GDM1 (cell line): Measurements from ENCODE around the gene FAAP100.
A peak's percentile ranks its signal among the peaks of the same experiment; 100 is the strongest.

Source experiments
- DNase-seq: peaks from one replicate; lab custom pipeline; 2025; lab: John Stamatoyannopoulos, UW

Gene FAAP100

DNA sequence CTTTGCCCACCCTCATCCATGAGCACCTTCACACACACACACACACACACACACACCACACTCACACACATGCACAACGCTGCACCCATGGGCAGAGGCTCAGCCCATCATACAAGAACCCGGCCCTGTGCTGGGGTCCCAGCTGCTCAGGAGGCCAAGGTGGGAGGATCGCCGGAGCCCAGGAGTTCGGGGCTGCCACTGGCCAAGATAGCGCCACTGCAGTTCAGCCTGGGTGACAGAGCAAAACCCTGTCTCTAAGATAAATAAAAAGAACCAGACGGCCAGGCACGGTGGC is 27.3 kb downstream of the FAAP100 start:
- DNase-seq = no peak

DNA sequence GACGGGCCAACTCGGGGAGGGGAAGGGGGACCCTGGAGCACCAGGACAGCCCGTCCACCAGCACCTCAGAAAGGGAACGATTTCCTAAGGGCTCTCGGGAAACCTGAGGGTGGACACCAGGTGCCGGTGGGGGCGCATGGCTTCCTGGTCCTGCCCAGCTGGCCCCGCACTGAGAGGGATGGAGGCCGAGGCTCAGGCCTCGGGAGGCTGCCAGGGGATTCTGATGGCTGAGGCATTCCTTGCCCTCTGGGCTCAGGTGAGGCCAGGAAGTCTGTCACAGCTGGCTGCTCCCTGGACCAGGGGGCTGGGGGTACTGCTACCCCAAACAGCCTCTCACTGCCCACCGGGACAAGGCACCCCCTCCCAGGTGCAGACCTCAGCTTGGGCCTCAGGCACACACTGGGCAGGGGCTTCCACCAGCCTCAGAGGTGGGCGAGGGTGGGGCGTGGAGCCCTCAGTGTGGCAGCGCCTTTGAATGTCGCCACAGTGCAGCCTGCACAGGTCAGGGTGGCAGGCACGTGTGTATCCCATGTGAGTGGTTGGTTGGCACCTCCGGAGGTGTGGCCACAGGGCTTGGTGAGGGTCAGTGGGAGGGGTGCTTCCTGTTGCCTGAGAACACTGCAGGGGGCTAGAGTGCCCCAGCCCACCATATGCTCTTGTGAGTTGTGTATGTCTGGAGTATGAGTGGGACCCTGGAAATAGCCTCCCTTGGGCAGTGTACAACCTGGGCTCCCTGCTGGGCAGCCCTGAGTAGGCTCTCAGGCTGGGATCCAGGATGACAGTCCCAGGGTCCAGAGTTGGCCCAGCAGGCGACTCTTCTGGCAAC is 27.9 kb downstream of the FAAP100 start:
- no peak for DNase-seq

GRCh38 chr17:81523402-81524038 is 28.6 kb downstream of the FAAP100 start:
- no peak for DNase-seq

- DNase-seq = no peak
These were observed 29.4 kb downstream of the FAAP100 start for GRCh38 chr17:81522491-81523401.

DNA sequence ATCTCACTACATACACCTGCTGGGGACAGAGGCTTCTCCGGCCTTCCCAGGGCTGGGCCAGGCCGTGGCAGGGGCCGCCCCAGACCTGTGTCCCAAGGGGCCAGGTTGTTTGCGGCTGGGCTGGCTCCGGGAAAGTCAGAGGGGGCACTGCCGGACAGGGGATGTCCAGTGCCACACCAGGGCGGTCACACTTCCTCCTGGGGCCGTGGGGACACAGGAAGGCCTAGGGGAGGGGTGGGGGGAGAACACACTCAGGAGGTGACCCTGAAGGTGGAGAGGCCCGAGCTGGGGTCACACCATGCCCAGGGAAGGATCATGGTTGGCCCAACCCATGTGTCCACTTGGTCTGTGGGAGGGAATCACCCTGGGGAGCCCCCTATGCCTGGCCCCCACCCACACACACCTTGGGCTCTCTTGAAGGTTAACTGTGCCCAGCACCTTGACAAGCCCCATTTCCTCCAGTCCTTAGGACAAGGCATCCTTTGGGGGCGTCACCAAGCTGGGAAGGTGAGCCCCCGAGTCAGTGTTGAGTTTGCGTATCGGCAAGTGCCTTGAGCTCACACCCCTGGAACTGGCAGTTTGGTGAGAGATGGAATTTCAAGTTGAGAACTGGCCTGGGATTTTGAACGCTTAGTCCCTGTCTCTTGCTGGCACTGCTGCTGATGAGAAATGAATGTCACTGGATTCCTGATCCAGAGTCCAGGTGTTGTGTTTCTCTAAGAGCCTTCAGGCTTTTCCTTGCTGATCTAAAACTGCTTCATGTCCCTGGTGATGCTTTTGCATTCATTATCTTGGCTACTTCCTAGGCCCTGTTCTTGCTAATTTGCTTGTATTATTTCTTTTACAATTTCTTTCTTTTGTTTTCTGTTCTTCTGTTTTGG is 31.9 kb downstream of the FAAP100 start:
- no peak for DNase-seq

DNA sequence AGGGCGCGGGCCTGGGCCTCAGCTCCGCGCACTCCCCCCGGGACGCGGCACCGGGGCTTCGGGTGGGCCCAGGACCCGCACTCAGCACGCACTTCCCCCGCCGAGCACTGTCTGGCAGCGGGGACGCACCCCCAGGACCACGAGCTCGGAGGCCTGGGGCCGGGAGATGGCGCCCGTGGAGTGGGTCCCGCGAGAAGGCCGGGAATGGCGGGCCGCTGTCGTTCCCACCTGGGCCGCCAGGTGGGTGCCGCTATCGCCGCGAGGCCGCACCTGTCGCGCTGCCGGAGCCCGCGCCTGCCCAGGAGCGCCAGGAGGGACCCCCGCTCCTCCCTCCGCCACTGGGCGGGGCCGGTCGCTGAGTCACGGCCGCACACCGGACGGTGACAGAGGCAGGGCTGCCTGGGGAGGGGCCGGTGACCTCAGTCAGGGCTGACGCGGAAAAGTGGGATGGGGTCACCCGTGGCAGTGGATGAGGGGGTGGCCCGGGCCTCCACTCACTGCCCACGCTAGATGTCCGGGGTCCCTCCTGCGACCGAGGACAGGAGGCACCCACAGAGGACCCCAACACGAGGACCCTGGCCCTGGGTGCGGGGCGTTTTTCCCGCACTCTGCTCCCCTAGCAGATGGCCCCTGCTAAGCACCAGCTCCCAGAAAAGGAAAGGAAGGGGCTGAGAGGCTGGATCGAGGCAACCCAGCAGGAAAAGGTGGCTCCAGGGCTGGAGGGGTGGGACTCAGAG is 32.7 kb downstream of the FAAP100 start:
- no peak for DNase-seq

DNA sequence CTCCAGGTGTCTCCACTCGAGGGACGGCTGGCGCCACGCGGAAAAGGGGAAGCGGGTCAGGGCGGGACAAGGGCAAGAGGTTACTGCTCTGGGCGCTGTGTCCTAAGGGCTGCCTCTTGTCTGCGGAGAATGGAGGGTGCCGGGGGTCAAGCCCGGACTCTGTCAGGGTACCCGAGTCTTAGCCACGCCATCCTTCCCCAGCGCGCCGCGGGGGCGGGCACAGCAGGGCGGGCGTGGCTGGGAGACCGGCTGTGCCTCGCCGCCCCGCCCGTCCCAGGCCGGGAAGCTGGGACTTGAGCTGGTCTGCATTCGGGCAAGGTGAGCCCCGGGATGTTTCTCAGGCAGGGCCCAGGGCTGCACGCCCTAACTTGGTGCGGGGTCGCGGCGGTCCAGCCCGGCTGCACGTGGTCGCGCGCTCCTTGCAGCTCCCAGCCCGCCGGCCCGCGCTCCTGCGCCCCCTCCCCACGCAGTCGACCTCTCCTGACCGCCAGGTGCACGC is 33.3 kb downstream of the FAAP100 start:
- DNase-seq = no peak

DNA sequence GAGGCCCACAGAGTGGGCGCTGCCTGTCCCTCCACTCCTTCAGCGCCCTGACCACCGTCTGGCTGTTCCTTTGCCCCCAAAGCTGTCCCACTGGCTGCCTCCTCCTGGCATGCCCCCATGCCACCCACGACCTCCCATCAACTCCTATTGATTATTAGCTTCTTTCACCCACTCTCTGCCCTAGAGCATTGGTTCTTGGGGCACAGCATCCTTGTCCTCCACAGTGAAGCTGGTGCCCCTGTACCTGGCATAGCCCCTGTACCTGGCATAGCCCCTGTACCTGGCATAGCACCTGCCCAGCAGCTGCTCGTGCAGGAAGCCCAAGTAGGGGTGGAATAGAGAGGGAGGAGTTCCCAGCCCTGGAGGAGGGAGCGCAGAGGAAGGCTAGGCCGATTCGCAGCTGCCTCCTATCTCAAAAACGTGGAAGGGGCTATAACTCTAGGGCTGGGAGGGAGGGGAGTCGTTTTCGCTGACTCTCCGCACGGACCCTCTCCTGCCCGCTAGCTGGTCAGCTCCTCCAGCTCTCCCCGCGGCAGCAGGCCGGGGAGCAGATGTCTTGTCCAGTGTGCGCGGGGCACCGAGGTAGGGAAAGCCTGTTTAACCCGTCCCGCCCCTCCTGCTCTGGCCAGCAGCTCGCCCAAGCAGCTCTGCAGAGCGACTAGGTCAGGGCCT is 33.9 kb downstream of the FAAP100 start:
- DNase-seq = no peak

DNA sequence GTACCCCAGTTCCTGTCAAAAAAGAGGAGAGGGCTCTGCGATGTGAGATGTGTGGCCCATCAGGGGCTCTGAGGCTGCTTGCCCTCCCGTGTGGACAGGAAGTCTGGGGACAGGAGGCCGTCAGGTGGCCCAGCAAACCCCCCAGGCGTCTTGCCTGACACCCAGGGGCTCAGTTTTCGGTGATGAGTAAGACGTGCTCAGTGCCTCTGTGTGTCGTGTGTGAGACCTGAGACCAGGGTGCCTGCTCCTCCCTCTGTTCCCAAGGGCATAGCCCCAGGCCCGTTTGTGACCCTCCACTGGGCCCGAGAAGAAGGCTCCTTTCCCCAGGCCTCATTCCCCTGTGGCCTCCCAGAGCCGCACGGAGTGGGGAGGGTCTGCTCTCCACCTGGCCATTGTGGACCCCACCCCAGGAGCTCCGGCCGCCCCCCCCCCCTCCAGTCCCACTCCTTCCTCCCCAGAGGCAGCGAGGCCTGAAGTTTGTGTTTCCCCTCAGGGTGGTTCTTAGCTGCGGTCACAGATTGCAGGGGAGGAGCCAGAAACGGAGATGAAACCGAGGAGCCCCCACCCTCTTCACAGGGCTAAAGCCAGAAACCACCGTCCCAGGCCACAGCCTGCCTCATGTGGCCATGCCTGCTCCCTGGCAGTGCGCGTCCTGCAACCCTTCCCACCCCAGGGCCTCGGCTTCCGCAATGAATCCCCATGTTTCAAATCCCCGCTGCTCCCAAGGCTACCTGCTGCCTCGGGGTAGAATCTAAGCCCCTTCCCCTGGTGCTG is 34.6 kb downstream of the FAAP100 start:
- DNase-seq = no peak

GRCh38 chr17:81517009-81517338 is 35.2 kb downstream of the FAAP100 start:
- DNase-seq = no peak

DNA sequence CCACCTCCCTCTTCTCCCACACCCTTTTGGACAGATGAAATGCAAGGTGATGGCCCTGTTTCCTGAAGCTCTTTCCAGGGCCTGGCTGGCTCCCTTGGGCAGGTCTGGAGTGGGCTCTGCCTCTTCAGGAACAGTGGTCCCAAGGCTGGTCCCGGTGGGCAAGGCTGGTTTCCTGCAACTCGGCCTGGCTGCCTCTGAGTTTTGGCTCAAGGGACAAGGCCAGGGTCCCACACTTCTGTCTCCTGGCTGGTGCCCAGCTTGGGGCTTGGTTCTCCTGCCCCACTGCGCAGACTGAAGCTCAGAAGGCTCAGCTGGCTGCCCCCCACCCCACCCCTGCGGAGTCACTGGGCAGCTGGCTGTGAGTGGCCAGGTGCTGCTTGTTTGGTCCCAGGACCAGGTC is 35.7 kb downstream of the FAAP100 start:
- DNase-seq = no peak

DNA sequence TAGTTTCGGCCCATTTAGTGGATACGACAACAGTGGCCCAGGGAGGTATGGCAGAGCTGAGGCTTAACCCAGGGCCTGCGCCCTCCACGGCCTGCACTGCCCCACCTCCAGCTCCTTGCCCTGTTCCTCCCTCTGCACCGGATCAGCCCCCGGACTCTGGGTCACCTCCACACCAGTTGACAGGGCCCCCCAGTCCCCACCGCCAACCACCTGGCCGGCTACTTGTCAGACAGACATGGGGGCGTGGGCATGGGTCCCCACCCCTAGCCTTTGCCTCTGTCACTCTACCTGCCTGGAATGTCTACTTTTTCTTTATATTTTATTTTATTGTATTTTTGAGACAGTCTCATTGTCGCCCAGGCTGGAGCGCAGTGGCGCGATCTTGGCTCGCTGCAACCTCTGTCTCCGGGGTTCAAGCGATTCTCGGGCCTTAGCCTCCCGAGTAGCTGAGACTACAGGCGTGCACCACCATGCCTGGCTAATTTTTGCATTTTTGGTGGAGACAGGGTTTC is 36.6 kb downstream of the FAAP100 start:
- DNase-seq = no peak

DNA sequence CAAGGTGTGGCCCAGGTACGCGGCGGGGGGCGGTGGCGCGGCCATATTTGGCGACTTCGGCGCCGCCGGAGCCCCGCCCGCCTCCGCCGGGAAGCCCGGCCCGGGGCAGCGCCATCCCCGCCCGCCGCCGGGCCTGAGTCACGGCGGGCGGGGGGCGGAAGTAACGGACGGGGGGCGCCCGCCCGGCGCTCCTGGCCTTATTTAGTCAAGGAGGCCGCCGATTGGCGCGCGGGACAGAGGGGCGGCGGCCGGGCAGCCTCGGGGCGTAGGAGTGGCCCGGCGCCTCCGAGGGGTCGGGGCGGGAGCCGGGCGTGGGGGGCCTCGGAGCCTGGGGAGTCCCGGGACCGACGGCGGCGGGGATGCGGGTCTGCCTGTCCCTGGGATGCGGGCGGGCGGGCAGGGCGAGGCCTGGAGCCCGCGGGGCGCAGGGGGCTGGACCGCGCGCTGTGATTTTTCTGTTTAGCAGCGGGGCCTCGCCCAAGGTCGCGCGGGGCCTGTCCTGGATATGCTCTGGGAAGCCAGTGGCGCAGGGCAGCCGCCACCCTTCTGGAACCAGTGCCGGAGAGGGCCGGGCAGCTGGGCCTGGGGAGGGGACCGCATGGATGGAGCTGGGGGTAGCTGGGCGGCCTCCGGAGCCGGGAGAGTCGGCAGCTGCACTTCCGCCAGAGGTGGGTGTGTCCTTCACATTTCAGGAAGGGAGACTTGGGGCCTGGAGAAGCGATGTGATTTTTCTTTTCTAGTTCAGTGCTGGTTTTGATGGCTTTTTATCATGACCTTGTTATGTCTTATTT is 37.2 kb downstream of the FAAP100 start:
- peak; percentile 69 for DNase-seq

DNA sequence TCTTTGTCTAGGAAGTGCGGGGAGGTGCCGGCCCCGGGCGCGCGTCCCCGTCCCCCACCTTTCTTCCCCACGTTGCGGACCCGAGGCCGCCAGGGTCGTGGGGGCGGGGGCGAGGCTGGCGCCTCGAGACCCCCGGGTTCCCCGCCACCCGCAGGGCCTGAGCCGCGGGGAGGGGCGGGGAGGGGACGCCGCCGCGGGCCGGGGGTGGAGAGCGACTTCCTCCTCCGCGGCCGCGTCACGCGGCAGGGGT is 37.7 kb downstream of the FAAP100 start:
- no peak for DNase-seq

- peak; percentile 32 for DNase-seq
These were observed 38.2 kb downstream of the FAAP100 start for GRCh38 chr17:81513753-81514488.

DNA sequence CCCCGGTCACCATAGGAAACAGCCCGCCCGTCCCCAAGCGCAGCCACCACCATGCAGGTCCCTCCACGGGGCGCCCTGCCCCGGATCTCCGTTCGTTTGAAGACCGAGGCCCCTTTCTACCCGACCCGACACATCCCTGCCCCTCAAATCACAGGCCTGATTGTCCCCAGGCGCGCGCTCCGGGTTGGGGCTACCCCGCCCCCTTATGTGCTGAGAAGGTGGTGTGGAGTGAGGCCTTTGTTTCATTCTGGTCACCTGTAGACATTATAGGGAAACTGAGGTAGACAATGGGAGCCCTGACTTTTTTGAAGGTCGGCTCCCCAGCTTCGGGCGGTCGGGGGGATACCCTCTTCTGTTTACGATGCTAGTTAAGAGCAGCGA is 38.8 kb downstream of the FAAP100 start:
- peak; percentile 52 for DNase-seq

DNA sequence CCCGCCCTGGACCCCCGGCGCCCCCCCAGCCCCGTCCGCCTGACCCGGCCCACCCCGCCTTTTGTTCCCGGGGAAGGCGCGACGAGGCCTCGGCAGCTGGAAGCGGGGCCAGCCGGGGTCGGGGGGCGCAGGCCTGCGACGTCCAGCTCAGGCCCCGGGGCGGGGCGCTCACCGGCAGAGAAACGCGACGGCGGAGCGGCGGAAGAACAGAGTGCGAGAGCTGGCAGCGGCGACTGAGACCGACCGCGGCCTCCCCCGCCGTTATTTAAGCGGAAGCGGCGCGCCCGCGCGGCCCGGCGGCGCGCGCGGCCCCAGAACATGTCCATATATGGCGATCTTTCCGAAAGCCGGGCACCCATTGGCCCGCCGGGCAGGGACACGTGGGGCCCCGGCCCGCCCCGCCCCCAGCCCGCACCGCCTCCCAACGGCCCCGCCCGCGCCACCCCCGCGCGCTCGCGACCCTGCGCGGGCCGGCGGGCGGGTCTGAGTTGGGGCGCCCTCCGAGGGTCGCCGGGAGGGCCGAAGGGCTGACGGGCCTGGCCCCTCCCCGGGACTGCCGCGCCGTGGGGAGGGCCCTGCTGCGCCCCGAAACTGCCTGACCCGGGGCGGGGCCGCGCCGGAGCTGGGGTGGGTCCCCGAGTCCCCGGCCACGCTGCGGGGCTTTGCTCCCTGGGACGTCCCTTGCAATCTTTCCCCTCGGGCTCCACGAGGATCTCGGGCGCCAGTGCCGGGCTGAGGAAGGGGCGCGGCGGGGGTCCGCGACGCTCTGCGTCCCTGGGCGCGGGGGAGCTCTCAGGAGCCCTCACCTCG is 39.4 kb downstream of the FAAP100 start, which contains the start of gene ACTG1:
Gene ACTG1, minus strand, starts transcription at position 238 of the 810 bp plus-strand sequence. CDS start 445 bp downstream, outside the sequence.
- DNase-seq = peak; percentile 89
